Left ventricle myocardium inferior (tissue), 1 donor: ENCODE measurements around the gene NME3. TPM values are rescaled to one million over a fixed set of nuclear protein-coding genes. Genes with fewer than 3 reads are reported as not detected.

Experiments
- DNase-seq: peaks from one replicate; pipeline ENCODE4 v3.0.0-alpha.2; 2020
- H3K27ac ChIP-seq: fragments of 200-600 bp; replicated peaks from 2 replicates; pipeline ENCODE4 v1.8.0; 2021
- H3K27me3 ChIP-seq: fragments of 200-600 bp; 2 replicates; pipeline ENCODE4 v1.8.0; 2021; ENCODE audit warnings: low read depth
- H3K36me3 ChIP-seq: fragments of 200-600 bp; 2 replicates; pipeline ENCODE4 v1.8.0; 2021
- H3K4me1 ChIP-seq: fragments of 200-600 bp; 2 replicates; pipeline ENCODE4 v1.8.0; 2021
- H3K4me3 ChIP-seq: fragments of 200-600 bp; 2 replicates; pipeline ENCODE4 v1.8.0; 2021; ENCODE audit warnings: mild to moderate bottlenecking, moderate library complexity
- H3K9me3 ChIP-seq: fragments of 200-600 bp; replicated peaks from 2 replicates; pipeline ENCODE4 v1.8.0; 2021
- CTCF ChIP-seq: fragments of 200-600 bp; IDR thresholded peaks from 2 replicates; pipeline ENCODE4 v1.8.0; 2021; ENCODE audit warnings: antibody characterized with exemption, mild to moderate bottlenecking, borderline replicate concordance
- intact Hi-C: fragments of 100-400 bp; cut with micrococcal nuclease; formaldehyde crosslinking; loops from one replicate; pipeline ENCODE4 v1.11.0; 2022
- microRNA-seq: library from miRNA; unstranded; fragments of <30 nt; microRNA quantifications from one replicate; pipeline ENCODE4 v1.2.0, GENCODE V29; 2020
- total RNA-seq: library from RNA; stranded (reverse); fragmentation: NEBNext Ultra II Directional; extraction: Animal tissue kit (Norgen Biotek cat#: 25700); gene quantifications from one replicate; pipeline ENCODE4 v1.2.1, GENCODE V29; 2021
- donor health status: DM: no; HTN: yes; CAD: no; lungs with severe emphysema.

NME3 gene
- total RNA-seq, 1 donor from 2014 or later, result 37.0 TPM

- Histone ChIP-seq H3K4me3 (no peak overlapping the region), H3K4me1 (peaks cover 25% of the 10 kb centered on the region), H3K27ac (no peak overlapping the region), H3K27me3 (no peaks in the 10 kb centered on the region), H3K36me3 (peaks cover 65% of the 10 kb centered on the region), H3K9me3 (no peaks in the 10 kb centered on the region)
- DNase-seq, result no peak
- no peak for TF ChIP-seq CTCF
- intact Hi-C loops, result no loop called here
Measured at GRCh38 chr16:1726661-1727502, 44.5 kb downstream of the NME3 start.

GRCh38 chr16:1724491-1724890 is 46.9 kb downstream of the NME3 start:
- DNase-seq, result no peak
- H3K4me1 ChIP-seq, result peaks cover 39% of the 10 kb centered on the region

GRCh38 chr16:1723450-1724147 is 47.7 kb downstream of the NME3 start:
- intact Hi-C loops, result no loop called here
- TF ChIP-seq CTCF, result peak; percentile 83
- Histone ChIP-seq H3K36me3 (peaks cover 40% of the 10 kb centered on the region), H3K4me1 (peaks cover 48% of the 10 kb centered on the region), H3K4me3 (no peak overlapping the region), H3K27me3 (no peaks in the 10 kb centered on the region), H3K9me3 (no peaks in the 10 kb centered on the region), H3K27ac (peak overlapping the region; percentile 67)
- no peak for DNase-seq

More at GRCh38 chr16:1724491-1724890, 46.9 kb downstream of the NME3 start:
- Histone ChIP-seq H3K27ac (no peak overlapping the region), H3K9me3 (no peaks in the 10 kb centered on the region), H3K27me3 (no peaks in the 10 kb centered on the region), H3K36me3 (peaks cover 48% of the 10 kb centered on the region), H3K4me3 (no peak overlapping the region)
- intact Hi-C loops, result no loop called here
- no peak for TF ChIP-seq CTCF

GRCh38 chr16:1721372-1721771 is 50.0 kb downstream of the NME3 start:
- Histone ChIP-seq H3K27me3 (no peaks in the 10 kb centered on the region), H3K36me3 (peaks cover 20% of the 10 kb centered on the region), H3K4me1 (peaks cover 57% of the 10 kb centered on the region), H3K27ac (peak overlapping the region; percentile 67), H3K9me3 (no peaks in the 10 kb centered on the region), H3K4me3 (no peak overlapping the region)
- intact Hi-C loops, result no loop called here
- no peak for DNase-seq
- no peak for TF ChIP-seq CTCF

Small RNA genes within 50 kb of the gene (microRNA-seq; reads per million reads assigned to microRNA genes)
- not detected for gene MIR3177

Other genes starting within 250 kb of the NME3 start
- gene TMEM204, start 237.9 kb downstream of the NME3 start, total RNA-seq, result 27.1 TPM
- gene IFT140, start 159.5 kb downstream of the NME3 start, total RNA-seq, result 7.5 TPM
- gene CRAMP1, start 159.2 kb downstream of the NME3 start, total RNA-seq, result 12.3 TPM
- gene JPT2, start 93.3 kb downstream of the NME3 start, total RNA-seq, result 30.6 TPM
- gene MAPK8IP3, start 65.3 kb downstream of the NME3 start, total RNA-seq, result 56.0 TPM
- gene EME2, start 1.3 kb upstream of the NME3 start, total RNA-seq, result 7.4 TPM
- gene MRPS34, start 1.6 kb upstream of the NME3 start, total RNA-seq, result 78.0 TPM
- gene SPSB3, start 11.0 kb upstream of the NME3 start, total RNA-seq, result 36.8 TPM
- 36.2 TPM for gene NUBP2, start 11.4 kb upstream of the NME3 start, total RNA-seq
- not detected for gene IGFALS, start 22.2 kb upstream of the NME3 start, total RNA-seq
- gene HAGH, start 55.3 kb upstream of the NME3 start, total RNA-seq, result 172 TPM
- gene FAHD1, start 55.7 kb upstream of the NME3 start, total RNA-seq, result 26.3 TPM
- not detected for gene MEIOB, start 100.6 kb upstream of the NME3 start, total RNA-seq
- gene HS3ST6, start 146.9 kb upstream of the NME3 start, total RNA-seq, result not detected
- gene MSRB1, start 171.7 kb upstream of the NME3 start, total RNA-seq, result 32.7 TPM
- 262 TPM for gene RPL3L, start 183.1 kb upstream of the NME3 start, total RNA-seq
- gene NDUFB10, start 188.0 kb upstream of the NME3 start, total RNA-seq, result 601 TPM
- gene RPS2, start 193.3 kb upstream of the NME3 start, total RNA-seq, result 753 TPM
- gene RNF151, start 195.3 kb upstream of the NME3 start, total RNA-seq, result not detected
- 22.6 TPM for gene TBL3, start 200.5 kb upstream of the NME3 start, total RNA-seq
- not detected for gene NOXO1, start 209.9 kb upstream of the NME3 start, total RNA-seq
- gene GFER, start 212.7 kb upstream of the NME3 start, total RNA-seq, result 23.3 TPM
- 0.38 TPM for gene SYNGR3, start 218.4 kb upstream of the NME3 start, total RNA-seq
- 14.5 TPM for gene ZNF598, start 238.3 kb upstream of the NME3 start, total RNA-seq
- gene NPW, start 248.2 kb upstream of the NME3 start, total RNA-seq, result not detected